Heart right ventricle (tissue), 16 donors: ENCODE measurements around the gene ZBTB5. TPM values are rescaled to one million over a fixed set of nuclear protein-coding genes. Genes with fewer than 3 reads are reported as not detected.
"Not testable (repeated sequence)": the region's sequence is repeated elsewhere in the genome, so short reads cannot be mapped to it uniquely, and the experiment has no call there.

ENCODE experiments used
- ATAC-seq, 8 donors: fragments of 200-7000 bp; cut with Tn5 transposase; one replicate each; pipeline ENCODE4 v1.9.1; 2020; ENCODE audit warnings: mild to moderate bottlenecking in 8 of 8, moderate library complexity in 8 of 8, moderate number of reproducible peaks in 1 of 8
- DNase-seq, 2 donors: peaks; one replicate each; pipeline ENCODE4 v3.0.0-alpha.2; 2020
- H3K27ac ChIP-seq, 10 donors: fragments of 200-600 bp; sonication (generic) in 2 of 10; one replicate each; pipeline versions ENCODE4 v1.5.0 to v1.8.0; 2020 to 2022; ENCODE audit warnings: mild to moderate bottlenecking in 3 of 10
- H3K27me3 ChIP-seq, 7 donors: fragments of 200-600 bp; one replicate each; pipeline ENCODE4 v1.8.0; 2021 to 2022; ENCODE audit warnings: mild to moderate bottlenecking in 2 of 7
- H3K36me3 ChIP-seq, 9 donors: fragments of 200-600 bp; sonication (generic) in 1 of 9; one replicate each; pipeline versions ENCODE4 v1.5.0 to v1.8.0; 2020 to 2022; ENCODE audit warnings: mild to moderate bottlenecking in 2 of 9
- H3K4me1 ChIP-seq, 9 donors: fragments of 200-600 bp; sonication (generic) in 1 of 9; one replicate each; pipeline versions ENCODE4 v1.5.0 to v1.8.0; 2020 to 2022; ENCODE audit warnings: mild to moderate bottlenecking in 4 of 9
- H3K4me3 ChIP-seq, 10 donors: fragments of 200-600 bp; sonication (generic) in 2 of 10; one replicate each; pipeline versions ENCODE4 v1.5.0 to v1.8.0; 2020 to 2022; ENCODE audit warnings: mild to moderate bottlenecking in 7 of 10, moderate library complexity in 2 of 10
- H3K9me3 ChIP-seq, 11 donors: fragments of 200-600 bp in 10 of 11; sonication (generic) in 2 of 11; one replicate each; pipeline versions ENCODE4 v1.5.0 to v1.8.0; 2013 to 2022; ENCODE audit warnings: mild to moderate bottlenecking in 2 of 11, control low read depth in 1 of 11, moderate library complexity in 1 of 11
- WGBS, 2 donors: extraction: QIAGEN DNeasy Blood & Tissue Kit; methylation state at CpG; one replicate each; pipeline ENCODE4 v1.1.7; 2013; ENCODE audit warnings: inconsistent platforms in 1 of 2; 5-methylcytosine and 5-hydroxymethylcytosine counted together
- intact Hi-C, 10 donors: fragments of 100-400 bp; cut with DNase I; formaldehyde crosslinking; loops; one replicate each; pipeline versions ENCODE4 v1.11.1 to v1.14.2; 2022
- polyA plus RNA-seq, 2 donors: library from polyadenylated mRNA; stranded (reverse); fragments of 200-250 nt; gene quantifications; one replicate each; pipeline ENCODE4 v1.2.3, GENCODE V29; 2013
- total RNA-seq, 10 donors: library from RNA; stranded (reverse); fragmentation: NEBNext Ultra II Directional in 3 of 10; extraction: Animal tissue kit (Norgen Biotek cat#: 25700) in 3 of 10; gene quantifications; one replicate each; pipeline versions ENCODE4 v1.2.1 to v1.2.4, GENCODE V29; 2021 to 2023
- TF ChIP-seq, protein P1 (sequence below), 9 donors: fragments of 200-600 bp; sonication (generic) in 2 of 9; IDR thresholded peaks; one replicate each; pipeline versions ENCODE4 v1.5.0 to v1.8.0; 2021 to 2022; ENCODE audit warnings: antibody characterized with exemption in 9 of 9, mild to moderate bottlenecking in 5 of 9, moderate library complexity in 1 of 9
- donor health status: Arrhythmogenic right ventricular cardiomyopathy.
- donor health status: ischemic (EF 13 %, LVEDD 7.1; RV severe dilation, severe dysfunction).
- donor health status: healthy with polysubstance abuse.
- donor health status: DM: no; HTN: yes; CAD: no.
- donor health status: DM: no; HTN: no; CAD: no.
- donor health status: ischemic (EF 25% LVEDD 6.9; RV normal size, moderate dysfunction).
- donor health status: ischemic (EF 25% LVEDD 5.7; RV mildly dilated, moderate dysfunction).
- donor health status: healthy.
- donor health status: DM: yes; HTN: yes; CAD: no.
- donor health status: Ischemic cardiomyopathy.
- donor health status: ischemic (EF 35%, LVEDD 5.7; RV mildly dilated, moderate dysfunction).
- donor health status: nonischemic (EF 11% LVEDD 7.7; RV severe dilation, severe dysfunction).
- donor health status: DM: yes; HTN: yes; CAD: no.
- donor health status: PGD.
- donor health status: ischemic (EF 29% LVEDD 5.4; RV normal size, mild dysfunction).
- donor health status: nonischemic (EF 23%, LVEDD 6.1; RV moderate dilation, normal function).

Gene ZBTB5
- total and polyA plus RNA-seq, 12 donors = 2.1 to 7.5 (median 6.3) TPM

DNA sequence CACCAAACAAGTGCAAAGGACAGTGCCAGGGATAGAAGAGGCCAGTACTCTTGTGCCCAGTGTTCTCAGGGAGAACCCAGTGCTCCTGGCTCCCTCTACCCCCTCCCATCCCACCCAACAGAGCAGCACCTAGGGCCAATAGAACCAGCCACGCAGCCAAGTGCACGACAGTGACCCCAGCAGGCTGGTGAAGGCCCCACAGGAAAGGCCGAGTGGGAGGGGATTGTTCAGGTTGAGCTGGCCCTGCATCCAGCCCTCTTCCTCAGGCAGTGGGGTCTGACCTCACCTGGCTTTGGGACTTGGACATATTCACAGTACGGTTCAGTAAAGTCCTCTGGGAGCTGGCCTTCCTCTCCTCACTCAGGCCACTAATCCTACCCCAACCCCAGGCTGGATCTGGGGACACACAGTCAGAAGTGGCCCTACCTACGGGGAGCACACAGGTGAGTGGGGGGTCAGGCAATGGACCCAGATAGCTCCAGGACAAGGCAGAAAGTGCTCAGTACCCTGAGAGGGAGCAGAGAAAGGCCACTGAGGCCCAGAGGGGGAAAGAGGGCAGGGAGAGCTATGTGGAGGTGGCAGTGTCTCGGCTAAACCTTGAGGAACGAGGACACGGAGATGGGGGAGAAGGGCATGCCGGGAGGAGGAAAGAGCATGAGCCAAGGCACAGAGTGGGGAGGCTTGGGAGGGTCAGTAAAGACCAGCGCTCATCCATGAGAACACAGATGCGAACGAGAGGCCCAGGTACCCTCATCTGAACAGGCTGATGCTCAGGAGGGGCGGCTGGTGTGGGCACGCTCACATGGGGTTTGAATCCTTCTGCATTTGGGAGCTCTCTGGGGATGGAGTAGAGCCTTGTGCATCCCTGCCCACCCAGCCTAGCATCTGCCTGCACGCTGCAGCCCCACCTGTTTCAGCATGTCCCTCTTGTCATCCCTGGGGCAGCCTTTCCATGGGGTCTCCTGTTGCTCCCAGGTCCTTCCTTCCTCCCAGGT is 46.1 kb upstream of the ZBTB5 start:
- no peaks in the 10 kb centered on the region for H3K27me3 ChIP-seq
- H3K4me3 ChIP-seq = no peak overlapping the region
- no peak for DNase-seq
- peak in 6 of 8 donors; percentile 11 to 54 (median 28) for ATAC-seq
- peaks cover 0 to 67% (median 0%) of the 10 kb centered on the region in 9 donors for H3K36me3 ChIP-seq
- intact Hi-C loops = loop anchor here in 2 of 10 donors (1.0 to 10.0 kb wide), 3 partner anchors 23 to 63 kb away; partner anchors contain the start of gene FBXO10 (in 1 of the 2)
- H3K4me1 ChIP-seq = no peaks in the 10 kb centered on the region
- H3K27ac ChIP-seq = no peak overlapping the region
- H3K9me3 ChIP-seq = no peaks in the 10 kb centered on the region
- 89 to 90% methylated on average over 15 of the region's 15 CpGs for WGBS, 2 donors
- TF ChIP-seq, protein P1, sequence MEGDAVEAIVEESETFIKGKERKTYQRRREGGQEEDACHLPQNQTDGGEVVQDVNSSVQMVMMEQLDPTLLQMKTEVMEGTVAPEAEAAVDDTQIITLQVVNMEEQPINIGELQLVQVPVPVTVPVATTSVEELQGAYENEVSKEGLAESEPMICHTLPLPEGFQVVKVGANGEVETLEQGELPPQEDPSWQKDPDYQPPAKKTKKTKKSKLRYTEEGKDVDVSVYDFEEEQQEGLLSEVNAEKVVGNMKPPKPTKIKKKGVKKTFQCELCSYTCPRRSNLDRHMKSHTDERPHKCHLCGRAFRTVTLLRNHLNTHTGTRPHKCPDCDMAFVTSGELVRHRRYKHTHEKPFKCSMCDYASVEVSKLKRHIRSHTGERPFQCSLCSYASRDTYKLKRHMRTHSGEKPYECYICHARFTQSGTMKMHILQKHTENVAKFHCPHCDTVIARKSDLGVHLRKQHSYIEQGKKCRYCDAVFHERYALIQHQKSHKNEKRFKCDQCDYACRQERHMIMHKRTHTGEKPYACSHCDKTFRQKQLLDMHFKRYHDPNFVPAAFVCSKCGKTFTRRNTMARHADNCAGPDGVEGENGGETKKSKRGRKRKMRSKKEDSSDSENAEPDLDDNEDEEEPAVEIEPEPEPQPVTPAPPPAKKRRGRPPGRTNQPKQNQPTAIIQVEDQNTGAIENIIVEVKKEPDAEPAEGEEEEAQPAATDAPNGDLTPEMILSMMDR (IDR thresholded peaks at IDR 0.05) = peak in 2 of 9 donors; percentile 15 to 31

GRCh38 chr9:37510053-37510452 is 44.8 kb upstream of the ZBTB5 start:
- H3K36me3 ChIP-seq = peaks cover 0 to 64% (median 0%) of the 10 kb centered on the region in 9 donors
- not testable (repeated sequence) for H3K9me3 ChIP-seq, H3K4me1 ChIP-seq, H3K27ac ChIP-seq, H3K4me3 ChIP-seq, DNase-seq, H3K27me3 ChIP-seq, ATAC-seq
- intact Hi-C loops = loop anchor here in 2 of 10 donors (2.0 to 10.0 kb wide), 2 partner anchors 21 to 65 kb away; partner anchors contain the start of gene FBXO10 (in 1 of the 2)
- 93 to 94% methylated on average over 5 of the region's 5 CpGs for WGBS, 2 donors

GRCh38 chr9:37509536-37509935 is 44.3 kb upstream of the ZBTB5 start:
- no peak overlapping the region for H3K4me3 ChIP-seq
- ATAC-seq (no peak), DNase-seq (no peak)
- H3K27me3 ChIP-seq = no peaks in the 10 kb centered on the region
- intact Hi-C loops = loop anchor here in 1 of 10 donors (10.0 kb wide), 1 partner anchor 95 kb away; no protein-coding TSS in a partner anchor
- no peak overlapping the region for H3K27ac ChIP-seq
- TF ChIP-seq, protein P1 (IDR thresholded peaks at IDR 0.05) = no peak
- peaks cover 0 to 64% (median 0%) of the 10 kb centered on the region in 9 donors for H3K36me3 ChIP-seq
- H3K9me3 ChIP-seq = no peaks in the 10 kb centered on the region
- no peaks in the 10 kb centered on the region for H3K4me1 ChIP-seq
- WGBS, 2 donors = 88 to 90% methylated on average over 7 of the region's 7 CpGs

GRCh38 chr9:37508834-37509206 is 43.6 kb upstream of the ZBTB5 start:
- no peak for DNase-seq
- Histone ChIP-seq H3K27me3 (no peaks in the 10 kb centered on the region), H3K9me3 (no peaks in the 10 kb centered on the region), H3K4me1 (no peaks in the 10 kb centered on the region), H3K27ac (no peak overlapping the region), H3K4me3 (no peak overlapping the region), H3K36me3 (peaks cover 0 to 68% (median 0%) of the 10 kb centered on the region in 9 donors)
- WGBS, 2 donors = 92 to 99% methylated on average over 3 of the region's 3 CpGs
- intact Hi-C loops = loop anchor here in 1 of 10 donors (10.0 kb wide), 1 partner anchor 94 kb away; no protein-coding TSS in a partner anchor
- ATAC-seq = no peak
- TF ChIP-seq, protein P1 (IDR thresholded peaks at IDR 0.05) = peak in 6 of 9 donors; percentile 5 to 30 (median 21)
